ENCODE results near the gene TNFRSF19.

DNA sequence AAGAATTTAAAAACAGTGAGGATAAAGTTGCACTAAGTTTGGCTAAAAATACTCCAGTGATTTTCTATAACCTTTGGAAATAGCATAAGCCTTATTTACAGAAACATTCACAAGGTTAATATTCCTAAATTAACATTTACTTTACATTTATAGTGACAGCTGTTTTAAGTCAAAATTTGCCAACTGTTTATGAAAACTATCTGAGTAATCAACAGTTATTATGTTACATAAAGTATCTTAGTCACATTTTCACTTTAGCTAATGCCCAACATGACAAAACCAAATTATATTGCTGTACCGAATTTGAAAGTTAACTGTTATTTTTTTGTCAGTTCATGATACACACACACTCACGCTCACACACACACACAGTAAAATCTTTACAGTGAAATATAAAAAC is 1.2 kb downstream of the TNFRSF19 start:
- TF ChIP-seq, protein P1, sequence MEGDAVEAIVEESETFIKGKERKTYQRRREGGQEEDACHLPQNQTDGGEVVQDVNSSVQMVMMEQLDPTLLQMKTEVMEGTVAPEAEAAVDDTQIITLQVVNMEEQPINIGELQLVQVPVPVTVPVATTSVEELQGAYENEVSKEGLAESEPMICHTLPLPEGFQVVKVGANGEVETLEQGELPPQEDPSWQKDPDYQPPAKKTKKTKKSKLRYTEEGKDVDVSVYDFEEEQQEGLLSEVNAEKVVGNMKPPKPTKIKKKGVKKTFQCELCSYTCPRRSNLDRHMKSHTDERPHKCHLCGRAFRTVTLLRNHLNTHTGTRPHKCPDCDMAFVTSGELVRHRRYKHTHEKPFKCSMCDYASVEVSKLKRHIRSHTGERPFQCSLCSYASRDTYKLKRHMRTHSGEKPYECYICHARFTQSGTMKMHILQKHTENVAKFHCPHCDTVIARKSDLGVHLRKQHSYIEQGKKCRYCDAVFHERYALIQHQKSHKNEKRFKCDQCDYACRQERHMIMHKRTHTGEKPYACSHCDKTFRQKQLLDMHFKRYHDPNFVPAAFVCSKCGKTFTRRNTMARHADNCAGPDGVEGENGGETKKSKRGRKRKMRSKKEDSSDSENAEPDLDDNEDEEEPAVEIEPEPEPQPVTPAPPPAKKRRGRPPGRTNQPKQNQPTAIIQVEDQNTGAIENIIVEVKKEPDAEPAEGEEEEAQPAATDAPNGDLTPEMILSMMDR (IDR thresholded peaks at IDR 0.05) = no peak
- no peak for TF ChIP-seq POLR2AphosphoS5 (IDR thresholded peaks at IDR 0.05)
- TF ChIP-seq POLR2A (IDR thresholded peaks at IDR 0.05) = no peak

All from prostate gland (tissue), 2 donors.